Brain microvascular endothelial cell (primary cell): ENCODE data around the gene SPAG16.

Experiments used
- DNase-seq: peaks from one replicate; pipeline ENCODE4 v3.0.0-alpha.2; 2020
- H3K27ac ChIP-seq: fragments of 250-450 bp; sonication (Bioruptor Pico); 2 replicates; pipeline ENCODE4 v1.5.1; 2020; ENCODE audit warnings: mild to moderate bottlenecking, moderate library complexity
- H3K27me3 ChIP-seq: fragments of 250-450 bp; sonication (Bioruptor Pico); replicated peaks from 2 replicates; pipeline ENCODE4 v1.5.1; 2020; ENCODE audit warnings: mild to moderate bottlenecking
- H3K36me3 ChIP-seq: fragments of 250-450 bp; sonication (Bioruptor Pico); replicated peaks from 2 replicates; pipeline ENCODE4 v1.5.1; 2020; ENCODE audit warnings: mild to moderate bottlenecking
- H3K4me3 ChIP-seq: 2 replicates; pipeline ENCODE4 v1.5.1; 2011; ENCODE audit warnings: low read depth, mild to moderate bottlenecking, control low read depth, low read length, moderate library complexity
- CTCF ChIP-seq: IDR thresholded peaks from 2 replicates; pipeline ENCODE4 v1.5.1; 2011; ENCODE audit warnings: low read depth, mild to moderate bottlenecking, moderate library complexity, low read length, control low read depth, inconsistent platforms; ENCODE audit errors: missing control alignments
- in situ Hi-C: cut with HindIII; loops from 2 replicates; pipeline ENCODE4 v1.10.0; 2017; ENCODE audit warnings: low sequenced_read_pairs, low pct_ligation_motif_present

Gene SPAG16

GRCh38 chr2:213247566-213247965 is 36.7 kb upstream of the SPAG16 start:
- Histone ChIP-seq H3K36me3 (no peaks in the 10 kb centered on the region), H3K4me3 (no peak overlapping the region), H3K27ac (no peak overlapping the region), H3K27me3 (no peaks in the 10 kb centered on the region)
- no peak for TF ChIP-seq CTCF
- in situ Hi-C loops = no loop called here
- DNase-seq = no peak

- TF ChIP-seq CTCF = no peak
- DNase-seq = no peak
- in situ Hi-C loops = no loop called here
- no peak overlapping the region for H3K4me3 ChIP-seq
- no peak overlapping the region for H3K27ac ChIP-seq
- H3K36me3 ChIP-seq = no peaks in the 10 kb centered on the region
- H3K27me3 ChIP-seq = no peaks in the 10 kb centered on the region
Measured at GRCh38 chr2:213248637-213249036, 35.6 kb upstream of the SPAG16 start.

GRCh38 chr2:213249502-213249901 is 34.8 kb upstream of the SPAG16 start:
- Histone ChIP-seq H3K4me3 (no peak overlapping the region), H3K27ac (no peak overlapping the region), H3K36me3 (no peaks in the 10 kb centered on the region), H3K27me3 (no peaks in the 10 kb centered on the region)
- in situ Hi-C loops = no loop called here
- no peak for TF ChIP-seq CTCF
- DNase-seq = no peak

- in situ Hi-C loops = no loop called here
Measured at GRCh38 chr2:213251618-213252017, 32.6 kb upstream of the SPAG16 start.

GRCh38 chr2:213252206-213252605 is 32.1 kb upstream of the SPAG16 start:
- Histone ChIP-seq H3K27me3 (no peaks in the 10 kb centered on the region), H3K36me3 (no peaks in the 10 kb centered on the region), H3K27ac (no peak overlapping the region), H3K4me3 (no peak overlapping the region)
- DNase-seq = no peak
- in situ Hi-C loops = no loop called here
- TF ChIP-seq CTCF = no peak

More at GRCh38 chr2:213251618-213252017, 32.6 kb upstream of the SPAG16 start:
- DNase-seq = no peak
- Histone ChIP-seq H3K4me3 (no peak overlapping the region), H3K27me3 (no peaks in the 10 kb centered on the region), H3K36me3 (no peaks in the 10 kb centered on the region), H3K27ac (no peak overlapping the region)
- TF ChIP-seq CTCF = peak; percentile 34

- H3K36me3 ChIP-seq = no peaks in the 10 kb centered on the region
- DNase-seq = no peak
- TF ChIP-seq CTCF = no peak
- in situ Hi-C loops = no loop called here
- no peaks in the 10 kb centered on the region for H3K27me3 ChIP-seq
- H3K4me3 ChIP-seq = no peak overlapping the region
- H3K27ac ChIP-seq = no peak overlapping the region
Measured at GRCh38 chr2:213253162-213253561, 31.1 kb upstream of the SPAG16 start.
